NCI-H1930 (cell line): ENCODE measurements around the gene FUOM.
A peak's percentile ranks its signal among the peaks of the same experiment; 100 is the strongest.

Experiments used
- DNase-seq, 2 experiments: peaks; one replicate each; lab custom pipeline; 2025; lab: John Stamatoyannopoulos, UW

FUOM gene

GRCh38 chr10:133312016-133312768, 45.6 kb downstream of the FUOM start:
- no peak for DNase-seq

GRCh38 chr10:133311570-133311969, 46.2 kb downstream of the FUOM start:
- DNase-seq = no peak

GRCh38 chr10:133310789-133311188, 47.0 kb downstream of the FUOM start:
- no peak for DNase-seq

- DNase-seq = no peak
Measured at GRCh38 chr10:133310399-133310755, 47.4 kb downstream of the FUOM start.

GRCh38 chr10:133309720-133310398, 48.0 kb downstream of the FUOM start:
- no peak for DNase-seq

GRCh38 chr10:133309100-133309719, 48.6 kb downstream of the FUOM start:
- peak; percentile 59 to 75 for DNase-seq

GRCh38 chr10:133308421-133309099, 49.3 kb downstream of the FUOM start, which contains the start of the genes TUBGCP2 and ZNF511:
TUBGCP2 (minus strand) TSS chr10:133308872; CDS start chr10:133302941, 5,931 bp downstream.
ZNF511 (plus strand) TSS chr10:133308914; CDS start chr10:133308944, 30 bp downstream.
- DNase-seq = peak; percentile 42 to 61

GRCh38 chr10:133307776-133308420, 49.9 kb downstream of the FUOM start:
- peak; percentile 12 to 37 for DNase-seq

- no peak for DNase-seq
Measured at GRCh38 chr10:133306941-133307379, 50.9 kb downstream of the FUOM start.

GRCh38 chr10:133306097-133306476, 51.7 kb downstream of the FUOM start:
- no peak for DNase-seq
